Renal pelvis (tissue), 12 donors: ENCODE data around the gene GJB4. TPM values are rescaled to one million over a fixed set of nuclear protein-coding genes. Genes with fewer than 3 reads are reported as not detected.
"Not testable (repeated sequence)": the region's sequence is repeated elsewhere in the genome, so short reads cannot be mapped to it uniquely, and the experiment has no call there.

Source experiments
- DNase-seq: peaks from one replicate; pipeline ENCODE4 v3.0.0-alpha.2; 2013
- long read RNA-seq, 16 experiments: transcript quantifications; one replicate each; lab custom pipeline, GENCODE V29; 2026
- polyA plus RNA-seq, 3 donors: library from polyadenylated mRNA; unstranded; fragments of 120-200 nt; gene quantifications; one replicate each; pipeline ENCODE4 v1.2.1, GENCODE V29; 2013; ENCODE audit not compliant: insufficient read length in 3 of 3

The GJB4 gene
- polyA plus RNA-seq, result under 1 TPM; 0.10 to 0.66 (median 0.46) TPM
- long read RNA-seq, donor 1, partial matches to known transcripts, result 0 of 2 reads
- long read RNA-seq, donor 1, other reads (novel, unspliced or antisense), result 0 of 2 reads
- long read RNA-seq, donor 2, partial matches to known transcripts, result 0 of 1 reads
- long read RNA-seq, donor 2, other reads (novel, unspliced or antisense), result 0 of 1 reads
- long read RNA-seq, donor 3, result 0 reads
- long read RNA-seq, donor 4, result 0 reads
- long read RNA-seq, donor 5, result 0 reads
- long read RNA-seq, donor 6, result 0 reads
- long read RNA-seq, donor 7, result 0 reads
- long read RNA-seq, donor 8, result 0 reads
- long read RNA-seq, donor 9, result 0 reads
- long read RNA-seq, donor 10, result 0 reads
- long read RNA-seq, donor 11, result 0 reads
- long read RNA-seq, donor 12, partial matches to known transcripts, result 0 of 1 reads
- long read RNA-seq, donor 12, other reads (novel, unspliced or antisense), result 0 of 1 reads
- long read RNA-seq, donor 13, result 0 reads
- long read RNA-seq, donor 14, result 0 reads
- long read RNA-seq, donor 15, partial matches to known transcripts, result 0 of 1 reads
- long read RNA-seq, donor 15, other reads (novel, unspliced or antisense), result 0 of 1 reads
- long read RNA-seq, donor 16, result 0 reads

GRCh38 chr1:34759503-34760357 is at the start of gene GJB4:
GJB4 (plus strand) TSS chr1:34759740; CDS start chr1:34761255, 1,515 bp downstream.
- no peak for DNase-seq

DNA sequence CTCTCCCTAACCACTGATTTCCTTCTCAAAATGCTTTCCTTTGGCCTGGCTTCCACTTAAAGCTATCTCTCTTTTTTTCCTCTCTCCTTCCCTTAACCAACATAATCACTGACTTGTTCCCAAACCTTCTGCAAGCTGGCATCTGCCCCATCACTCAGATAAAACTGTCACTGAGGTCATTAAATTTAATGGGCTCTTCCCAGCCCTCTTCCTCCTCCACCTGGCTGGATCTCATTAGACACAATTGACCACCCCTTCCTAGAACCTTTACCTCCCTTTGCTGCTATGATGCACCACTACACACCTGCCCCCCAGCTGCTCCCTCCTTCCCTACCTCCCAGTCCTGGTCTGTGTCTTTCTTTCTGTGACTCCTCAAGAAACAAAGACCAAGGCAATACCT is 48.7 kb upstream of the GJB4 start:
- peak; percentile 68 for DNase-seq

GRCh38 chr1:34711485-34711884 is 48.1 kb upstream of the GJB4 start:
- DNase-seq, result no peak

DNA sequence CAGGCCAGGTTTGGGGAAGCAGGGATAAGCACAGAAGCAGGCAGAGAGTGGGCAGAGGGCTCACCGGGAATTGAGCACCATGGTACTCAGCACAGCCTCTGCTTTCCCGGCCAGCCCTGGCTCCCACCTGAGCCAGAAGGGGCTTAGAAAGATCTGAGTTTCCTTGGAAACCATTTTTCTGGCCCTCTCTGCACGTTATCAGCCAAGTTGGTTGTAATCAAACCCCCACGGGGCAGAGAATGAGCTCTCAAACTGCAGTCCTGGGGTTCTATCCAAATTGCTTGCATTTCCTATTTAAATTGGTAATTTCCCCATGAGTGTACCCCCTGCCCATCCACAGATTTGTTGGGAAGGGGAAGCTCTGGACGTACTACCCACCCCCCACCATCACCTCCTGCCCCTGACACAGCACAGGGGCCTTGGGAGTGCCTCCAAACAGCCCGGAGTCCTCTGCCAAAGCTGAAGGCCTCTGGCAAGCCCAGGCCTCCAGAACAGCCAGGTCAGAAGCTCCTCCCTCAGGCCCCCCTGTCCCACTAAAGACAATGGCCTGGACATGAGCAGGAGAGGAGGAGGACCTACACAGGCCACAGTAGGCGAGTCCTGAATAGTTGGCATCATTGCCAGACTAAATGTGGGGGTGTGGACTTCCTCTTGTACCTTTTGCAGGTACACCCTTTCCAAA is 47.4 kb upstream of the GJB4 start:
- no peak for DNase-seq

GRCh38 chr1:34713443-34713842 is 46.1 kb upstream of the GJB4 start:
- DNase-seq, result no peak

DNA sequence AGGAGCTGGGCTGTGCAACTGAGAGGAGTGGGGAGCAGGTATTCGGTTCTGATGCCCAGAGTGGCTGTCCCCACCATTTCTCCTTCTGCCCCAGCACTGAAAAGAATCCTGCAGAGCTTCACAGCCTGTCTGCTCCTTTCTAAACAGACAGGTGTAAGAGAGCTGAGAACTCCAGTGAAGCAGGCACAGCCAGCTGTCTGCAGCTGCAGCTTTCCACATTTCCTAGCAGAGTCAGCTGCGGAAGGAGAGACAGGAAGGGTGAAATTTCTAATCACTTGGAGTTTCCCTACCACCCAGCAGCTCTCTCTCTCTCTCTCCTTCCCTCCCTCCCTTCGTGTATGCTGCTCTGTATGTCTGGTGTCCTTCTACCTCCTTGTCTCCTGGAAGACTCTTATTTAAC is 45.2 kb upstream of the GJB4 start:
- DNase-seq, result no peak

GRCh38 chr1:34715139-34715538 is 44.4 kb upstream of the GJB4 start:
- DNase-seq, result no peak

- DNase-seq, result no peak
Measured at GRCh38 chr1:34721241-34721640, 38.3 kb upstream of the GJB4 start.

GRCh38 chr1:34721646-34722355 is 37.7 kb upstream of the GJB4 start:
- DNase-seq, result no peak

GRCh38 chr1:34726861-34727260 is 32.7 kb upstream of the GJB4 start:
- DNase-seq, result no peak

GRCh38 chr1:34730485-34730884 is 29.1 kb upstream of the GJB4 start:
- no peak for DNase-seq

GRCh38 chr1:34732831-34733230 is 26.7 kb upstream of the GJB4 start:
- DNase-seq, result not testable (repeated sequence)

DNA sequence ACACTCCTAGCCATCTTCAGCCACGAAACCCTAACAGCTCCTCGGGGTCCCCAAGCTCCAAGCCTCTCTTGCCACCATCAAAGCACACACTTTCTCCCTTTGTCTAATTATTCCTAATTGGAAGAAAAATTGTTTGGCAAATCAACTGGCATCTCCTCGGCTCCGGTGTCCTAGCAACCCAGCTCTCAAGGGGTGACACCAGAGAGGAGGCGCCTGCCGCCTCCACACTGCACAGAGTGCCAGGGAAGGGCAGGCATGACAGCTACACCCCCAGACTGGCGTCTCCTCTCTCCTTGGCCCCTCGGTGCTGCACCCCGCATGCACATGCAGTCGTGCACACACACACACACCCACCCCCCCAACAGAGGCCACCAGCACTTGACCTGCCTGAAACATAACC is 22.8 kb upstream of the GJB4 start:
- DNase-seq, result no peak

DNA sequence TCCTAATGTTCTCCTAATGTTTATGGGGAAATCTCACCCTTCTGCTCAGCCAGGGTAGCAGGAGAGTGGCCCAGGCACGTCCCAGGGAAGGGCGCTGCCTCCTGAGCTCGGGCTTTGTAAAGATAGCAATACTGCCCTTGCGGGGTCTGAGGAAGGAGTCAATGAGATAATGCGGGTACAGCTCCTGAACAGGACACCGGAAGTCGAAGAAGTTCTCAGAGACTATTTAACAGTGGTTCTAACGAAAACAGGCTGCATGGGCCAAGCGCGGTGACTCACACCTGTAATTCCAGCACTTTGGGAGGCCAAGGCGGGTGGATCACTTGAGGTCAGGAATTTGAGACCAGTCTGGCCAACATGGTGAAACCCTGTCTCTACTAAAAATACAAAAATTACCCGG is 22.3 kb upstream of the GJB4 start:
- not testable (repeated sequence) for DNase-seq

- DNase-seq, result no peak
Measured at GRCh38 chr1:34739613-34740012, 19.9 kb upstream of the GJB4 start.

DNA sequence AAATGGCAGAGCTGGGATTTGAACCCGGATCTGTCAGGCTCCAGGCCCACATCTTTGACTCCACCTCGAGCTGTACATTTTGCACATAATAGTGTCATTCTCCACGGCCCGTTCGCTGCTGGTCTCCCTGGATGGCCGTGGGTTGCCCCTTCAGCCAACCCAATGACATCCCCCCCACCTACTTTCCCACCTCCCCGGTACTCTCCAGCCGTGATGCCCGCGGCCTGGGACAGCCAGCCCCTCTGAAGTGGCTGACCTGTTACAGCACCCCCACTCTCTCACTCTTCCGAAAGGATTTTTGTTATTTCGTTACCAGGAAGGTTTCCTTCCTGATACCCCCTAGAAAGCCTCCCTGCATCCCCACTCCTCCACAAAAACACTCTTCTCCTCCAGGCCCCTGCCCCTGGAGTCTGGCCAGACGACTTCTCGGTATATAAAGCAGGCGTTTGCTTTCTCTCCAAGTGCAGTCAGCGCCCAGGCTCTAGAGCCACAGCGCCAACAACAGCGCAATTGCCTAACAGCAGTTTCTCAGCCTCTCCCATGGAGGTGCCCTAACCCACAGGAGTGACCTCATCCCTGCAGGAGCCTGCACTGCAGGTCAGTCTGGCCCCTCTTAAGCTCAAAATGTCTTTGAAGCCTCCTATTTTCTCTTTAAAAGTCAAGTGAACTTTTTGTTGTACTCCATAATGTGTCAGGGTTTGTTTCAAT is 19.2 kb upstream of the GJB4 start:
- DNase-seq, result no peak

DNA sequence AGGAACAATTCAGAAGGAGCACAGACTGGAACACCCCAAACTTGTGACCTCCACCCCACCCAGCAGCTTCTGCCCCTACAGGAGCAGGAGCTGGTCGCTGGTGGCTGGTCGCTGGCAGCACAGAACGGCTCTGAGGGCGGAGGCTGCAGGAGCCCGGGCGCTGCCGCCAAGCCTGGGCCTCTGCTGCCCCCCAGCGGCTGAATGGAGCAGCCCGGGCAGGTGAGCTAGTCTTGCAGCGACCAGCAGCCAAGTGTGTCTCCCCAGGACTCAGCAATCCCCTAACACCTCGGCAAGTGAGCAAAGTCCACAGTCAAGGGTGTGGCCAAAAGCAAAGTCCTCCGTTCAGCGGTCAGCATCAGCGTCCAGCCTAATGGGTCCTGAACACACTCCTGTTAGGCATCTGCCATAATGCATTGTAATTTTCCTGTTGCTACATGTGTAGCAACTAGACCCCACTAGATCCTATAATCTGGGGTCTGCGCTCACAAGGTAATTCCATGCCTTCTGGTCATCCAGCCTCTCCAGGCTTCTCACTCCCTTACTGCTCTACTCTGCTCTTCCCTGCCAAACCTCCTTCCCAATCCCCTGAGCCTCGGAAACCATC is 16.8 kb upstream of the GJB4 start:
- DNase-seq, result peak; percentile 48

DNA sequence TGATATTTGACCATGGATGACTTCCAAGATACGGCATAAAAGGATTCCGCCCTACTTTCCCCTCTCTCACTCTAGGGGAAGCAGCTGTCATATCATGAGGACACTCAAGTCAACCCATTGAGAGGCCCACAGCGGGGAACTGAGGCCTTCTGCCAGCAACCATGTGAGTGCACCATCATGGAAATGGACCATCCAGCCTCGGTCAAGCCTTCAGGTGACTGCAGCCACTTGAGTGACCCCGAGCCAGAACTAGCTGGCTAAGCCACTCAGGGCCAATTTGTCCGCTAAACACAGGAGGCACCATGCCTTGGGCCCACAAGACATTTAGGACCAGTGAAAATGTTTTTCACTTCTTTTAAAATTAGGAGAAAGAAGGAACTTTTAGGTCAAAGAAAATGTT is 15.8 kb upstream of the GJB4 start:
- DNase-seq, result no peak

GRCh38 chr1:34744851-34745250 is 14.7 kb upstream of the GJB4 start:
- no peak for DNase-seq

DNA sequence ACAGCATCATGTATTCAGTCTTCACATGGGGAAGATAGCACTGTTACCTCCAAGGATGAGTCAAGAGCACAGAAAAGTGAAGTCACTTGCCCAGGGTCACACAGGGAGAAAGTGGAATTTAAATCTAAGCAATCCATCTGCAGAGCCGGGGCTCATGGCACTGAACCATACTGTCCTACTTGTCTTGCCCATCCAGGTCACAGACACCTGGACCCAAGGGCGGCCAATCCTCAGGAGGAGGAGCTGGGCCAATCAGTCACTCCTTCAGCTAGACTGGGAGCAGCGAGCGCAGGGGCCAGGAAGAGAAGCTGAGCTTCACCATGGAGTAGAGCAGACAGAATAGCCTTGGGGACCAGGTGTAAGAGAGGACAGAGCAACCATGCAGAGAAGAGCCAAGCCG is 13.9 kb upstream of the GJB4 start:
- no peak for DNase-seq
